H9 (cell line): ENCODE measurements around the gene VRK3. TPM values are rescaled to one million over a fixed set of nuclear protein-coding genes. Genes with fewer than 3 reads are reported as not detected.

ENCODE experiments used
- DNase-seq: peaks from one replicate; pipeline ENCODE4 v3.0.0-alpha.2; 2017
- H2AFZ ChIP-seq: one replicate; pipeline ENCODE4 v1.6.1; 2013; ENCODE audit warnings: mild to moderate bottlenecking, low read length, control low read depth, moderate library complexity
- H2AK5ac ChIP-seq: 2 replicates; pipeline ENCODE4 v1.6.1; 2013; ENCODE audit warnings: low read length, control low read depth, mixed read lengths; ENCODE audit not compliant: insufficient read length
- H2BK120ac ChIP-seq: one replicate; pipeline ENCODE4 v1.6.1; 2013; ENCODE audit warnings: low read depth, mild to moderate bottlenecking, low read length, control low read depth, inconsistent platforms; ENCODE audit not compliant: poor library complexity, severe bottlenecking
- H2BK12ac ChIP-seq: 2 replicates; pipeline ENCODE4 v1.6.1; 2013; ENCODE audit warnings: low read length, control low read depth, mixed read lengths, low read depth; ENCODE audit not compliant: insufficient read length
- H2BK15ac ChIP-seq: 2 replicates; pipeline ENCODE4 v1.6.1; 2013; ENCODE audit warnings: low read depth, low read length, control low read depth
- H2BK20ac ChIP-seq: one replicate; pipeline ENCODE4 v1.6.1; 2013; ENCODE audit warnings: low read depth, mild to moderate bottlenecking, low read length, control low read depth, inconsistent platforms; ENCODE audit not compliant: poor library complexity, severe bottlenecking
- H2BK5ac ChIP-seq: 2 replicates; pipeline ENCODE4 v1.6.1; 2013; ENCODE audit warnings: low read length, control low read depth, mixed read lengths; ENCODE audit not compliant: insufficient read length
- H3K14ac ChIP-seq: 2 replicates; pipeline ENCODE4 v1.6.1; 2013; ENCODE audit warnings: low read length, control low read depth; ENCODE audit not compliant: insufficient read depth
- H3K18ac ChIP-seq: 2 replicates; pipeline ENCODE4 v1.6.1; 2013; ENCODE audit warnings: low read depth, mild to moderate bottlenecking, mixed read lengths, low read length, control low read depth; ENCODE audit not compliant: insufficient read length
- H3K23ac ChIP-seq: 2 replicates; pipeline ENCODE4 v1.6.1; 2013; ENCODE audit warnings: low read length, control low read depth, mixed read lengths, low read depth; ENCODE audit not compliant: insufficient read length
- H3K23me2 ChIP-seq: 2 replicates; pipeline ENCODE4 v1.6.1; 2013; ENCODE audit warnings: low read depth, mild to moderate bottlenecking, mixed read lengths, low read length, control low read depth; ENCODE audit not compliant: insufficient read length, poor library complexity, severe bottlenecking
- H3K27ac ChIP-seq: 2 replicates; pipeline ENCODE4 v1.5.1; 2013; ENCODE audit warnings: low read length, control low read depth, mixed read lengths, low read depth; ENCODE audit not compliant: insufficient read length
- H3K27me3 ChIP-seq: 2 replicates; pipeline ENCODE4 v1.6.1; 2013; ENCODE audit warnings: low read length, control low read depth, inconsistent platforms; ENCODE audit not compliant: insufficient read depth
- H3K4ac ChIP-seq: 2 replicates; pipeline ENCODE4 v1.6.1; 2013; ENCODE audit warnings: low read depth, mild to moderate bottlenecking, control low read depth, inconsistent platforms, low read length, moderate library complexity
- H3K4me1 ChIP-seq: 2 replicates; pipeline ENCODE4 v1.6.1; 2013; ENCODE audit warnings: low read length, control low read depth, inconsistent platforms; ENCODE audit not compliant: insufficient read depth
- H3K4me2 ChIP-seq: 2 replicates; pipeline ENCODE4 v1.6.1; 2013; ENCODE audit warnings: low read length, control low read depth, mixed read lengths; ENCODE audit not compliant: insufficient read length, insufficient read depth
- H3K56ac ChIP-seq: 2 replicates; pipeline ENCODE4 v1.6.1; 2013; ENCODE audit warnings: low read depth, mild to moderate bottlenecking, mixed read lengths, low read length, control low read depth; ENCODE audit not compliant: insufficient read length
- H3K79me1 ChIP-seq: 2 replicates; pipeline ENCODE4 v1.6.1; 2013; ENCODE audit warnings: low read depth, mild to moderate bottlenecking, moderate library complexity, low read length, control low read depth, inconsistent platforms; ENCODE audit not compliant: insufficient read depth, poor library complexity, severe bottlenecking
- H3K79me2 ChIP-seq: 2 replicates; pipeline ENCODE4 v1.6.1; 2013; ENCODE audit warnings: low read length, control low read depth, inconsistent platforms; ENCODE audit not compliant: insufficient read depth
- H3K9ac ChIP-seq: 2 replicates; pipeline ENCODE4 v1.6.1; 2013; ENCODE audit warnings: low read length, control low read depth, mixed read lengths; ENCODE audit not compliant: insufficient read length; ENCODE audit errors: extremely low read depth
- H3K9me3 ChIP-seq: one replicate; pipeline ENCODE4 v1.6.1; 2013; ENCODE audit warnings: low read depth, low read length, inconsistent platforms; ENCODE audit not compliant: control insufficient read depth
- H3T11ph ChIP-seq: one replicate; pipeline ENCODE4 v1.6.1; 2013; ENCODE audit warnings: mild to moderate bottlenecking, low read length, control low read depth, inconsistent platforms
- H4K20me1 ChIP-seq: one replicate; pipeline ENCODE4 v1.6.1; 2013; ENCODE audit not compliant: control insufficient read depth, insufficient read length, insufficient read depth
- H4K5ac ChIP-seq: 2 replicates; pipeline ENCODE4 v1.6.1; 2013; ENCODE audit warnings: low read depth, mild to moderate bottlenecking, mixed read lengths, low read length, control low read depth; ENCODE audit not compliant: insufficient read length
- H4K8ac ChIP-seq: replicated peaks from 2 replicates; pipeline ENCODE4 v1.6.1; 2013; ENCODE audit warnings: low read length, control low read depth, mixed read lengths, low read depth; ENCODE audit not compliant: insufficient read length
- H4K91ac ChIP-seq: 2 replicates; pipeline ENCODE4 v1.6.1; 2013; ENCODE audit warnings: low read depth, mild to moderate bottlenecking, moderate library complexity, mixed read lengths, low read length, control low read depth; ENCODE audit not compliant: insufficient read length
- H3K27ac Mint-ChIP-seq, 3 experiments: 2 replicates in 2 of 3; 3 replicates in 1 of 3; pipeline ENCODE4 v1.8.0; 2020 to 2021; ENCODE audit warnings: mixed read lengths in 3 of 3, mild to moderate bottlenecking in 1 of 3, moderate library complexity in 1 of 3
- H3K27me3 Mint-ChIP-seq: 2 replicates; pipeline ENCODE4 v1.8.0; 2021; ENCODE audit warnings: low read depth, mild to moderate bottlenecking, moderate library complexity, mixed read lengths
- H3K36me3 Mint-ChIP-seq, 3 experiments: 2 replicates in 2 of 3; 3 replicates in 1 of 3; pipeline ENCODE4 v1.8.0; 2020 to 2021; ENCODE audit warnings: low read depth in 3 of 3, mixed read lengths in 3 of 3; ENCODE audit not compliant: insufficient read depth in 1 of 3
- H3K4me1 Mint-ChIP-seq, 2 experiments: 2 replicates each; pipeline ENCODE4 v1.8.0; 2020; ENCODE audit warnings: mixed read lengths in 2 of 2
- H3K4me3 Mint-ChIP-seq, 2 experiments: 2 replicates in 1 of 2; 3 replicates in 1 of 2; pipeline ENCODE4 v1.8.0; 2020 to 2021; ENCODE audit warnings: mild to moderate bottlenecking in 2 of 2, mixed read lengths in 2 of 2, moderate library complexity in 1 of 2
- H3K9me3 Mint-ChIP-seq, 2 experiments: 2 replicates in 1 of 2; 3 replicates in 1 of 2; pipeline ENCODE4 v1.8.0; 2020; ENCODE audit warnings: mild to moderate bottlenecking in 2 of 2, mixed read lengths in 2 of 2, moderate library complexity in 1 of 2
- WGBS: extraction: QIAGEN DNeasy Blood & Tissue Kit; methylation state at CpG from one replicate; pipeline ENCODE4 v1.1.7; 2013; ENCODE audit warnings: missing lambda C conversion rate, low lambda C conversion rate, mixed read lengths; ENCODE audit not compliant: insufficient read length; ENCODE audit errors: extremely low coverage; 5-methylcytosine and 5-hydroxymethylcytosine counted together
- total RNA-seq: library from RNA; stranded (reverse); gene quantifications from 2 replicates; pipeline ENCODE4 v1.2.1, GENCODE V29; 2021
- TF ChIP-seq, protein P1 (sequence below): fragments of 200-600 bp; sonication (generic); conservative IDR thresholded peaks from 3 replicates; pipeline ENCODE4 v1.8.0; 2021; ENCODE audit warnings: antibody characterized with exemption, mild to moderate bottlenecking

The VRK3 gene
- total RNA-seq, 1 experiment from 2014 or later, result 33.5 TPM

DNA sequence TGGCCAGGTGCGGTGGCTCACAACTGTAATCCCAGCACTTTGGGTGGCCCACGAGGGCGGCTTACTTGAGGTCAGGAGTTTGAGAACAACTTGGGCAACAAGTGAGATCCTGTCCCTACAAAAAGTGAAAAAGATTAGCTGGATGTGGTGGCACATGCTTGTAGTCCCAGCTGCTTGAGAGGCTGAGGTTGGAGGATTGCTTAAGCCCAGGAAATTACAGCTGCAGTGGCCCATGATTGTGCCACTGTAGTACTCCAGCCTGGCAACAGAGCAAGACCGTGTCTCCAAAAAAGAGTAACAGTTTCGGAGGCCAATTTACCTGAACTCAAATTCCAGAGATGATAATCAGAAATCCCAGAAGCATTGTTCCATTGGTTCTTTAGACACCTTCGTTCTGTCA lies 5.1 kb upstream of the VRK3 start:
- H2BK5ac ChIP-seq, result no peak overlapping the region
- no peak overlapping the region for H3K9ac ChIP-seq
- no peak overlapping the region for H2BK20ac ChIP-seq
- no peak overlapping the region for H4K91ac ChIP-seq
- no peaks in the 10 kb centered on the region for H3K9me3 ChIP-seq
- H3K9me3 Mint-ChIP-seq, result peaks cover 4 to 11% of the 10 kb centered on the region in 2 experiments
- H2BK12ac ChIP-seq, result no peak overlapping the region
- no peak overlapping the region for H3T11ph ChIP-seq
- no peaks in the 10 kb centered on the region for H3K27me3 ChIP-seq
- peaks cover 5% of the 10 kb centered on the region for H3K27me3 Mint-ChIP-seq
- no peaks in the 10 kb centered on the region for H3K4me1 ChIP-seq
- H2AFZ ChIP-seq, result no peak overlapping the region
- H3K4me2 ChIP-seq, result no peak overlapping the region
- H3K23ac ChIP-seq, result no peak overlapping the region
- H3K4me1 Mint-ChIP-seq, result peaks cover 6 to 12% of the 10 kb centered on the region in 2 experiments
- no peak for DNase-seq
- H4K20me1 ChIP-seq, result no peaks in the 10 kb centered on the region
- no peak overlapping the region for H2AK5ac ChIP-seq
- no peak overlapping the region for H3K56ac ChIP-seq
- H3K79me2 ChIP-seq, result peaks cover 2% of the 10 kb centered on the region; the same call in 1 of the 2 replicates
- no peak overlapping the region for H3K4ac ChIP-seq
- no CpG with 5 or more reads among the region's 6 CpGs for WGBS
- H2BK15ac ChIP-seq, result no peak overlapping the region
- H3K18ac ChIP-seq, result no peak overlapping the region
- no peak overlapping the region for H4K8ac ChIP-seq
- no peak overlapping the region for H3K14ac ChIP-seq
- peaks cover 44 to 67% (median 53%) of the 10 kb centered on the region in 3 experiments for H3K36me3 Mint-ChIP-seq
- H3K4me3 Mint-ChIP-seq, result no peak overlapping the region
- H2BK120ac ChIP-seq, result no peak overlapping the region
- no peak overlapping the region for H3K27ac Mint-ChIP-seq
- TF ChIP-seq, protein P1, sequence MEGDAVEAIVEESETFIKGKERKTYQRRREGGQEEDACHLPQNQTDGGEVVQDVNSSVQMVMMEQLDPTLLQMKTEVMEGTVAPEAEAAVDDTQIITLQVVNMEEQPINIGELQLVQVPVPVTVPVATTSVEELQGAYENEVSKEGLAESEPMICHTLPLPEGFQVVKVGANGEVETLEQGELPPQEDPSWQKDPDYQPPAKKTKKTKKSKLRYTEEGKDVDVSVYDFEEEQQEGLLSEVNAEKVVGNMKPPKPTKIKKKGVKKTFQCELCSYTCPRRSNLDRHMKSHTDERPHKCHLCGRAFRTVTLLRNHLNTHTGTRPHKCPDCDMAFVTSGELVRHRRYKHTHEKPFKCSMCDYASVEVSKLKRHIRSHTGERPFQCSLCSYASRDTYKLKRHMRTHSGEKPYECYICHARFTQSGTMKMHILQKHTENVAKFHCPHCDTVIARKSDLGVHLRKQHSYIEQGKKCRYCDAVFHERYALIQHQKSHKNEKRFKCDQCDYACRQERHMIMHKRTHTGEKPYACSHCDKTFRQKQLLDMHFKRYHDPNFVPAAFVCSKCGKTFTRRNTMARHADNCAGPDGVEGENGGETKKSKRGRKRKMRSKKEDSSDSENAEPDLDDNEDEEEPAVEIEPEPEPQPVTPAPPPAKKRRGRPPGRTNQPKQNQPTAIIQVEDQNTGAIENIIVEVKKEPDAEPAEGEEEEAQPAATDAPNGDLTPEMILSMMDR, result no peak
- no peak overlapping the region for H4K5ac ChIP-seq
- no peak overlapping the region for H3K27ac ChIP-seq
- peaks cover 9% of the 10 kb centered on the region for H3K79me1 ChIP-seq
- H3K23me2 ChIP-seq, result no peaks in the 10 kb centered on the region
